ENCODE data around the gene ANKDD1A. TPM values are rescaled to one million over a fixed set of nuclear protein-coding genes. Genes with fewer than 3 reads are reported as not detected.

Gene ANKDD1A
- total and polyA plus RNA-seq, 2 experiments from 2014 or later: 6.7 to 9.3 TPM

DNA sequence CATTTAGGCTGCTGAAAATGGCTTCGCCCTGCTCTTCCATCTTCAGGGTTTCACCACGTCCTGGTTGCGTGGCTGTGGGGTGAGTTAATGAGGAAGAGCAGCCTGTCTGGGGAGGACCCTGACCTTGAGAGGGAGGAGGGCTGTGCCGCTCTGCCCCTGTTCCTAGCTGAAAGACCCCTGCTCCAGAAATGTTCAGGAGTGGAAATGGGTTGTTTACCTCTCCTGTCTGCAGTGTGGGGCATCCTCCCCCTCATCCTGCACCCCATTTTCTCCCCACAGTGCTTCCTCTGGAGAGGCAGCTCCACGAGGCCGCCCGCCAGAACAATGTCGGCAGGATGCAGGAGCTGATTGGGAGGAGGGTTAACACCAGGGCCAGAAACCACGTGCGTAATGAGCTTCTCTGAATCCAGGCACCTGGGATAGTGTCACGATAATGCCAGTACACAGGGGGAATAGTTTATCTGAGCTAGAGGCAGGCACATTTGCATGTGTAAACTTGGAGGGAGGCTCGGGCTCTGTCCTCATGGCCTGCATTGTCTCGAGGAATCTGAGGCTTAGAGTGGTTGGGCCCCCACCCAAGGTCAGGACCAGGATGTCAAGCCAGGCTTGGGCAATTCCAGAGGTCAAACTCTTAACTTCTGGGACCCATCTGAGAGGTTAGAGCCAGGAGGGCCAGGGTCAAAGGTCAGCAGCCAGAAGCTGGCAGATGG lies 4.0 kb downstream of the ANKDD1A start (continued):
- TF ChIP-seq, protein P1, sequence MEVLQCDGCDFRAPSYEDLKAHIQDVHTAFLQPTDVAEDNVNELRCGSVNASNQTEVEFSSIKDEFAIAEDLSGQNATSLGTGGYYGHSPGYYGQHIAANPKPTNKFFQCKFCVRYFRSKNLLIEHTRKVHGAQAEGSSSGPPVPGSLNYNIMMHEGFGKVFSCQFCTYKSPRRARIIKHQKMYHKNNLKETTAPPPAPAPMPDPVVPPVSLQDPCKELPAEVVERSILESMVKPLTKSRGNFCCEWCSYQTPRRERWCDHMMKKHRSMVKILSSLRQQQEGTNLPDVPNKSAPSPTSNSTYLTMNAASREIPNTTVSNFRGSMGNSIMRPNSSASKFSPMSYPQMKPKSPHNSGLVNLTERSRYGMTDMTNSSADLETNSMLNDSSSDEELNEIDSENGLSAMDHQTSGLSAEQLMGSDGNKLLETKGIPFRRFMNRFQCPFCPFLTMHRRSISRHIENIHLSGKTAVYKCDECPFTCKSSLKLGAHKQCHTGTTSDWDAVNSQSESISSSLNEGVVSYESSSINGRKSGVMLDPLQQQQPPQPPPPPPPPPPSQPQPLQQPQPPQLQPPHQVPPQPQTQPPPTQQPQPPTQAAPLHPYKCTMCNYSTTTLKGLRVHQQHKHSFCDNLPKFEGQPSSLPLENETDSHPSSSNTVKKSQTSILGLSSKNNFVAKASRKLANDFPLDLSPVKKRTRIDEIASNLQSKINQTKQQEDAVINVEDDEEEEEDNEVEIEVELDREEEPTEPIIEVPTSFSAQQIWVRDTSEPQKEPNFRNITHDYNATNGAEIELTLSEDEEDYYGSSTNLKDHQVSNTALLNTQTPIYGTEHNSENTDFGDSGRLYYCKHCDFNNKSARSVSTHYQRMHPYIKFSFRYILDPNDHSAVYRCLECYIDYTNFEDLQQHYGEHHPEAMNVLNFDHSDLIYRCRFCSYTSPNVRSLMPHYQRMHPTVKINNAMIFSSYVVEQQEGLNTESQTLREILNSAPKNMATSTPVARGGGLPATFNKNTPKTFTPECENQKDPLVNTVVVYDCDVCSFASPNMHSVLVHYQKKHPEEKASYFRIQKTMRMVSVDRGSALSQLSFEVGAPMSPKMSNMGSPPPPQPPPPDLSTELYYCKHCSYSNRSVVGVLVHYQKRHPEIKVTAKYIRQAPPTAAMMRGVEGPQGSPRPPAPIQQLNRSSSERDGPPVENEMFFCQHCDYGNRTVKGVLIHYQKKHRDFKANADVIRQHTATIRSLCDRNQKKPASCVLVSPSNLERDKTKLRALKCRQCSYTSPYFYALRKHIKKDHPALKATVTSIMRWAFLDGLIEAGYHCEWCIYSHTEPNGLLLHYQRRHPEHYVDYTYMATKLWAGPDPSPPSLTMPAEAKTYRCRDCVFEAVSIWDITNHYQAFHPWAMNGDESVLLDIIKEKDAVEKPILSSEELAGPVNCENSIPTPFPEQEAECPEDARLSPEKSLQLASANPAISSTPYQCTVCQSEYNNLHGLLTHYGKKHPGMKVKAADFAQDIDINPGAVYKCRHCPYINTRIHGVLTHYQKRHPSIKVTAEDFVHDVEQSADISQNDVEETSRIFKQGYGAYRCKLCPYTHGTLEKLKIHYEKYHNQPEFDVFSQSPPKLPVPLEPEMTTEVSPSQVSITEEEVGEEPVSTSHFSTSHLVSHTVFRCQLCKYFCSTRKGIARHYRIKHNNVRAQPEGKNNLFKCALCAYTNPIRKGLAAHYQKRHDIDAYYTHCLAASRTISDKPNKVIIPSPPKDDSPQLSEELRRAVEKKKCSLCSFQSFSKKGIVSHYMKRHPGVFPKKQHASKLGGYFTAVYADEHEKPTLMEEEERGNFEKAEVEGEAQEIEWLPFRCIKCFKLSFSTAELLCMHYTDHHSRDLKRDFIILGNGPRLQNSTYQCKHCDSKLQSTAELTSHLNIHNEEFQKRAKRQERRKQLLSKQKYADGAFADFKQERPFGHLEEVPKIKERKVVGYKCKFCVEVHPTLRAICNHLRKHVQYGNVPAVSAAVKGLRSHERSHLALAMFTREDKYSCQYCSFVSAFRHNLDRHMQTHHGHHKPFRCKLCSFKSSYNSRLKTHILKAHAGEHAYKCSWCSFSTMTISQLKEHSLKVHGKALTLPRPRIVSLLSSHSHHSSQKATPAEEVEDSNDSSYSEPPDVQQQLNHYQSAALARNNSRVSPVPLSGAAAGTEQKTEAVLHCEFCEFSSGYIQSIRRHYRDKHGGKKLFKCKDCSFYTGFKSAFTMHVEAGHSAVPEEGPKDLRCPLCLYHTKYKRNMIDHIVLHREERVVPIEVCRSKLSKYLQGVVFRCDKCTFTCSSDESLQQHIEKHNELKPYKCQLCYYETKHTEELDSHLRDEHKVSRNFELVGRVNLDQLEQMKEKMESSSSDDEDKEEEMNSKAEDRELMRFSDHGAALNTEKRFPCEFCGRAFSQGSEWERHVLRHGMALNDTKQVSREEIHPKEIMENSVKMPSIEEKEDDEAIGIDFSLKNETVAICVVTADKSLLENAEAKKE (CRISPR knock-in tag; IDR thresholded peaks at IDR 0.05): no peak
- TF ChIP-seq POLR2AphosphoS5 (IDR thresholded peaks at IDR 0.05; ENCODE audit: low read depth) (no peak), ZNF331 (CRISPR knock-in tag; IDR thresholded peaks at IDR 0.05; ENCODE audit: low read depth) (no peak)

DNA sequence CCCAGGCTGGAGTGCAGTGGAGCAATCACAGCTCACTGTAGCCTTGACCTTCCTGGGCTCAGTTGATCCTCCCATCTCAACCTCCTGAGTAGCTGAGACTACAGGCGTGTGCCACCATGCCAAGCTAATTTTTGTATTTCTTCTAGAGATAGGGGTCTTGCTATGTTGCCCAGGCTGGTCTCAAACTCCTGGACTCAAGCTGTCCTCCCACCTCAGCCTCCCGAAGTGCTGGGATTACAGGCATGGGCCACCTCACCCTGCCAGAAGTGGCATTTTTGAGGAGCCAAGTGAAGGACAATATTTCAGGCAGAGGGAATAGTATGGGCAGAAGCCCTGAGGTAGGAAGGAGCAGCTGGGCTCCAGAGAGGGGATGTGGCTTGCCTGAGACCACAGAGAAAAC lies 4.7 kb downstream of the ANKDD1A start:
- Histone ChIP-seq H3K4me3 (no peak overlapping the region), H3K9me2 (ENCODE audit: insufficient read depth) (no peaks in the 10 kb centered on the region), H3K27me3 (ENCODE audit: insufficient read depth) (peaks cover 13% of the 10 kb centered on the region), H4K20me1 (replicated peaks; ENCODE audit: insufficient read depth) (no peaks in the 10 kb centered on the region), H3K36me3 (ENCODE audit: insufficient read depth) (no peaks in the 10 kb centered on the region), H3F3A (replicated peaks; ENCODE audit: low read depth) (0 out of 2 replicates have a peak, but pooled peaks cover 6% of the 10 kb centered on the region), H3K27ac (ENCODE audit: low read depth) (no peak overlapping the region), H2AFZ (no peak overlapping the region), H3K4me1 (ENCODE audit: insufficient read depth) (peaks cover 23% of the 10 kb centered on the region), H3K4me2 (no peak overlapping the region), H3K79me2 (replicated peaks; ENCODE audit: insufficient read depth) (no peaks in the 10 kb centered on the region)
- ATAC-seq: no peak
- Mint-ChIP-seq H3K27ac (no peak overlapping the region), H3K27me3 (ENCODE audit: insufficient read depth, low read depth, poor library complexity) (peaks cover 27% of the 10 kb centered on the region), H3K4me3 (no peak overlapping the region), H3K9me3 (no peaks in the 10 kb centered on the region; the same call in 2 of the 3 replicates), H3K4me1 (peaks cover 26% of the 10 kb centered on the region), H3K36me3 (ENCODE audit: low read depth) (no peaks in the 10 kb centered on the region)
- DNase-seq (ENCODE audit: low spot score): no peak
- TF ChIP-seq, protein P2, sequence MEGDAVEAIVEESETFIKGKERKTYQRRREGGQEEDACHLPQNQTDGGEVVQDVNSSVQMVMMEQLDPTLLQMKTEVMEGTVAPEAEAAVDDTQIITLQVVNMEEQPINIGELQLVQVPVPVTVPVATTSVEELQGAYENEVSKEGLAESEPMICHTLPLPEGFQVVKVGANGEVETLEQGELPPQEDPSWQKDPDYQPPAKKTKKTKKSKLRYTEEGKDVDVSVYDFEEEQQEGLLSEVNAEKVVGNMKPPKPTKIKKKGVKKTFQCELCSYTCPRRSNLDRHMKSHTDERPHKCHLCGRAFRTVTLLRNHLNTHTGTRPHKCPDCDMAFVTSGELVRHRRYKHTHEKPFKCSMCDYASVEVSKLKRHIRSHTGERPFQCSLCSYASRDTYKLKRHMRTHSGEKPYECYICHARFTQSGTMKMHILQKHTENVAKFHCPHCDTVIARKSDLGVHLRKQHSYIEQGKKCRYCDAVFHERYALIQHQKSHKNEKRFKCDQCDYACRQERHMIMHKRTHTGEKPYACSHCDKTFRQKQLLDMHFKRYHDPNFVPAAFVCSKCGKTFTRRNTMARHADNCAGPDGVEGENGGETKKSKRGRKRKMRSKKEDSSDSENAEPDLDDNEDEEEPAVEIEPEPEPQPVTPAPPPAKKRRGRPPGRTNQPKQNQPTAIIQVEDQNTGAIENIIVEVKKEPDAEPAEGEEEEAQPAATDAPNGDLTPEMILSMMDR (conservative IDR thresholded peaks at IDR 0.05; ENCODE audit: low read depth in 2 of 2): no peak
- TF ChIP-seq ZNF114 (CRISPR knock-in tag; IDR thresholded peaks at IDR 0.05): no peak
- TF ChIP-seq EZH2 (IDR thresholded peaks at IDR 0.05; ENCODE audit: low read depth, unreplicated experiment): no peak
- TF ChIP-seq, protein P1 (CRISPR knock-in tag; IDR thresholded peaks at IDR 0.05): no peak
- no peak for TF ChIP-seq ZNF331 (CRISPR knock-in tag; IDR thresholded peaks at IDR 0.05; ENCODE audit: low read depth)

All from GM23338 (cell line).